Measurements from ENCODE around the gene OR2J2. TPM values are rescaled to one million over a fixed set of nuclear protein-coding genes. Genes with fewer than 3 reads are reported as not detected.
"Not testable (repeated sequence)": the region's sequence is repeated elsewhere in the genome, so short reads cannot be mapped to it uniquely, and the experiment has no call there.

The OR2J2 gene
- total RNA-seq, 1 donor from 2014 or later, result not detected

DNA sequence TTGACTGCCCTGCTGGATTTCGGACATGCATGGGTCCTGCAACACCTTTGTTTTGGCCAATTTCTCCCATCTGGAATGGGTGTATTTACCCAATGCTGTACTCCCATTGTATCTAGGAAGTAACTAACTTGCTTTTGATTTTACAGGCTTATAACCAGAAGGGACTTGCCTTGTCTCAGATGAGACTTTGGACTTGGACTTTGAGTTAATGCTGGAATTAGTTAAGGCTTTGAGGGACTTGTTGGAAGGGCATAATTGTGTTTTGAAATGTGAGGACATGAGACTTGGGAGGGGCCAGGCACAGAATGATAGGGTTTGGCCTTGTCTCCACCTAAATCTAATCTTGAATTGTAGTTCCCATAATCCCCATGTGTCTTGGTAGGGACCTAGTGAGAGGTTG lies 47.3 kb downstream of the OR2J2 start:
- intact Hi-C loops (cut with micrococcal nuclease), result not testable (repeated sequence)

Other genes with a start within 250 kb of the OR2J2 start
- 64.1 and 64.7 TPM in 2 replicates for gene TRIM27, start 246.9 kb upstream of the OR2J2 start, total RNA-seq
- 0.44 and 0.66 TPM in 2 replicates for gene ZNF311, start 165.6 kb upstream of the OR2J2 start, total RNA-seq
- gene OR2W1, start 125.7 kb upstream of the OR2J2 start, total RNA-seq, result not detected in 2 replicates
- not detected in 2 replicates for gene OR2B3, start 83.6 kb upstream of the OR2J2 start, total RNA-seq
- gene OR2J1, start 71.4 kb upstream of the OR2J2 start, total RNA-seq, result not detected in 2 replicates
- gene OR2J3, start 62.8 kb upstream of the OR2J2 start, total RNA-seq, result not detected in 2 replicates
- gene OR14J1, start 130.8 kb downstream of the OR2J2 start, total RNA-seq, result not detected in 2 replicates
- gene OR5V1, start 198.0 kb downstream of the OR2J2 start, total RNA-seq, result not detected in 2 replicates
- not detected in 2 replicates for gene OR12D3, start 204.4 kb downstream of the OR2J2 start, total RNA-seq
- gene OR12D2, start 224.7 kb downstream of the OR2J2 start, total RNA-seq, result not detected in 2 replicates
- not detected in 2 replicates for gene OR12D1, start 244.0 kb downstream of the OR2J2 start, total RNA-seq

Data from T-helper 1 cell treated with Interleukin-12 subunit alpha and Interleukin-12 subunit beta and Interleukin-4 antibody, amounts not matched to agents 30 ng/mL and 1 ng/mL, for 36 hours (primary cell).